Keratinocyte (primary cell): ENCODE measurements around the gene ITFG1. TPM values are rescaled to one million over a fixed set of nuclear protein-coding genes. Genes with fewer than 3 reads are reported as not detected.

Source experiments
- DNase-seq: peaks from one replicate; pipeline ENCODE4 v3.0.0-alpha.2; 2011; ENCODE audit warnings: low read depth, missing footprints, low spot score
- FAIRE-seq: peaks from 2 replicates; lab custom pipeline; 2011; peaks lifted over from hg19 to GRCh38; lab: Jason Lieb, UNC
- H2AFZ ChIP-seq: 2 replicates; pipeline ENCODE4 v1.6.0; 2012; ENCODE audit warnings: low read length, control low read depth, inconsistent platforms; ENCODE audit not compliant: control insufficient read depth
- H3K27ac ChIP-seq: 2 replicates; pipeline ENCODE4 v1.5.1; 2011; ENCODE audit warnings: low read length; ENCODE audit not compliant: control insufficient read depth, insufficient read depth
- H3K27me3 ChIP-seq: 3 replicates; pipeline ENCODE4 v1.6.0; 2011; ENCODE audit warnings: low read length; ENCODE audit not compliant: control insufficient read depth, insufficient read depth; ENCODE audit errors: extremely low read depth
- H3K36me3 ChIP-seq, 2 experiments: 2 replicates in 1 of 2; 3 replicates in 1 of 2; pipeline ENCODE4 v1.5.1; 2011; ENCODE audit warnings: low read length in 2 of 2, mild to moderate bottlenecking in 1 of 2; ENCODE audit not compliant: control insufficient read depth in 2 of 2, insufficient read depth in 2 of 2; ENCODE audit errors: extremely low read depth in 1 of 2
- H3K4me1 ChIP-seq: 3 replicates; pipeline ENCODE4 v1.5.1; 2011; ENCODE audit warnings: low read length; ENCODE audit not compliant: control insufficient read depth, insufficient read depth; ENCODE audit errors: extremely low read depth
- H3K4me2 ChIP-seq: 3 replicates; pipeline ENCODE4 v1.6.0; 2011; ENCODE audit warnings: low read depth, low read length; ENCODE audit not compliant: control insufficient read depth, insufficient read depth; ENCODE audit errors: extremely low read depth
- H3K4me3 ChIP-seq, 3 experiments: fragments of 200-600 bp in 1 of 3; sonication (generic) in 1 of 3; 2 replicates in 2 of 3; 3 replicates in 1 of 3; pipeline ENCODE4 v1.5.1; 2011 to 2016; ENCODE audit warnings: low read length in 3 of 3, mild to moderate bottlenecking in 3 of 3, control low read depth in 2 of 3, inconsistent platforms in 1 of 3, low read depth in 1 of 3, mixed read lengths in 1 of 3, mixed run types in 1 of 3, moderate library complexity in 1 of 3; ENCODE audit not compliant: control insufficient read depth in 2 of 3, insufficient read depth in 2 of 3; ENCODE audit errors: extremely low read depth in 1 of 3
- H3K79me2 ChIP-seq: 2 replicates; pipeline ENCODE4 v1.6.0; 2012; ENCODE audit warnings: low read length; ENCODE audit not compliant: control insufficient read depth, insufficient read depth
- H3K9ac ChIP-seq: 3 replicates; pipeline ENCODE4 v1.6.0; 2011; ENCODE audit warnings: low read length; ENCODE audit not compliant: control insufficient read depth, insufficient read depth; ENCODE audit errors: extremely low read depth
- H3K9me1 ChIP-seq: 3 replicates; pipeline ENCODE4 v1.6.0; 2011; ENCODE audit warnings: low read length; ENCODE audit not compliant: control insufficient read depth, insufficient read depth; ENCODE audit errors: extremely low read depth
- H3K9me3 ChIP-seq: 2 replicates; pipeline ENCODE4 v1.5.1; 2012; ENCODE audit warnings: low read depth, low read length; ENCODE audit not compliant: control insufficient read depth
- H4K20me1 ChIP-seq: 3 replicates; pipeline ENCODE4 v1.6.0; 2011; ENCODE audit warnings: low read length; ENCODE audit not compliant: control insufficient read depth, insufficient read depth; ENCODE audit errors: extremely low read depth
- EZH2 ChIP-seq: IDR thresholded peaks from one replicate; pipeline ENCODE4 v1.6.1; 2012; ENCODE audit warnings: inconsistent platforms, mild to moderate bottlenecking, low read length, moderate library complexity
- dilution Hi-C: fragments of 300-500 bp; cut with MboI; formaldehyde crosslinking; loops from one replicate; pipeline ENCODE4 v1.7.0; 2020; ENCODE audit warnings: low sequenced_read_pairs; ENCODE audit not compliant: extremely low pct_ligation_motif_present
- polyA plus RNA-seq, 5 experiments: library from polyadenylated mRNA; depleted of rRNA in 3 of 5; stranded (reverse) in 3 of 5; stranded (forward) in 1 of 5; unstranded in 1 of 5; fragments of >200 nt; gene quantifications; 1 replicate in 1 of 5; 2 replicates in 3 of 5; 3 replicates in 1 of 5; pipeline versions ENCODE4 v1.2.1 to v1.2.3, GENCODE V29; 2011 to 2012; ENCODE audit warnings: missing spikeins in 2 of 5, low read depth in 1 of 5, low replicate concordance in 1 of 5
- TF ChIP-seq, protein P1 (sequence below), 3 experiments: IDR thresholded peaks in 1 of 3; conservative IDR thresholded peaks in 1 of 3; optimal IDR thresholded peaks in 1 of 3; 2 replicates in 2 of 3; 3 replicates in 1 of 3; pipeline versions ENCODE3 to v1.5.1; 2011; ENCODE audit warnings: low read length in 3 of 3, mild to moderate bottlenecking in 3 of 3, moderate library complexity in 2 of 3, control low read depth in 1 of 3, inconsistent platforms in 1 of 3; ENCODE audit not compliant: insufficient read depth in 2 of 3; ENCODE audit errors: extremely low read depth in 1 of 3

Gene ITFG1
- polyA plus RNA-seq, 1 donor (not counting 4 experiments of a cell fraction or from before 2014, with no cell fraction given): 83.8 TPM

DNA sequence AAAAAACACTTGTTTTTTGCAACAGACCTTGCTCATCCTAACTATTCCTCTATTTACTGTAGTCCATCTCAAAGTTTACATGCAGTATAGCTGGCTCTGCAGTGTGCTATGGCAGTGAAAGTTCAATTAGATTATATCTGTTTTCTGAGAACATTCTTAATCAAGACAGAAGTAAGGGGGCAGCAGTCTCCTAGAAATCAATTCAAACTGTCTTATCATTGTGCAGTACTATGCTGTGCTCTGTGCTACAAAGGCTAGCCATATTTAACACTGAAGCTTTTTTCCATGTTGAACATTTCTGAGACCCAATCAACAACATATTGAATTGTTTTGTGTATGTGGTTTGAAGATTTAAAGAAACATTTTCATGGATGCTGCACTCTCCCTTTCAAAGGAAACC lies 328.6 kb downstream of the ITFG1 start:
- Histone ChIP-seq H3K9ac (no peak overlapping the region), H3K4me2 (no peak overlapping the region), H3K27me3 (no peaks in the 10 kb centered on the region), H3K36me3 (peaks cover 1 to 7% of the 10 kb centered on the region in 2 experiments), H3K9me1 (no peaks in the 10 kb centered on the region), H4K20me1 (no peaks in the 10 kb centered on the region), H3K27ac (no peak overlapping the region), H3K4me3 (no peak overlapping the region), H2AFZ (no peak overlapping the region), H3K9me3 (no peaks in the 10 kb centered on the region), H3K4me1 (peaks cover 20% of the 10 kb centered on the region), H3K79me2 (peaks cover 61% of the 10 kb centered on the region)
- dilution Hi-C loops: no loop called here
- no peak for FAIRE-seq
- TF ChIP-seq EZH2: no peak
- TF ChIP-seq, protein P1, sequence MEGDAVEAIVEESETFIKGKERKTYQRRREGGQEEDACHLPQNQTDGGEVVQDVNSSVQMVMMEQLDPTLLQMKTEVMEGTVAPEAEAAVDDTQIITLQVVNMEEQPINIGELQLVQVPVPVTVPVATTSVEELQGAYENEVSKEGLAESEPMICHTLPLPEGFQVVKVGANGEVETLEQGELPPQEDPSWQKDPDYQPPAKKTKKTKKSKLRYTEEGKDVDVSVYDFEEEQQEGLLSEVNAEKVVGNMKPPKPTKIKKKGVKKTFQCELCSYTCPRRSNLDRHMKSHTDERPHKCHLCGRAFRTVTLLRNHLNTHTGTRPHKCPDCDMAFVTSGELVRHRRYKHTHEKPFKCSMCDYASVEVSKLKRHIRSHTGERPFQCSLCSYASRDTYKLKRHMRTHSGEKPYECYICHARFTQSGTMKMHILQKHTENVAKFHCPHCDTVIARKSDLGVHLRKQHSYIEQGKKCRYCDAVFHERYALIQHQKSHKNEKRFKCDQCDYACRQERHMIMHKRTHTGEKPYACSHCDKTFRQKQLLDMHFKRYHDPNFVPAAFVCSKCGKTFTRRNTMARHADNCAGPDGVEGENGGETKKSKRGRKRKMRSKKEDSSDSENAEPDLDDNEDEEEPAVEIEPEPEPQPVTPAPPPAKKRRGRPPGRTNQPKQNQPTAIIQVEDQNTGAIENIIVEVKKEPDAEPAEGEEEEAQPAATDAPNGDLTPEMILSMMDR (optimal IDR thresholded peaks at IDR 0.05 in 1 of 3, IDR thresholded peaks at IDR 0.05 in 1 of 3, conservative IDR thresholded peaks at IDR 0.05 in 1 of 3; ENCODE audit: extremely low read depth in 1 of 3, insufficient read depth in 2 of 3, low read length in 3 of 3): no peak
- no peak for DNase-seq

DNA sequence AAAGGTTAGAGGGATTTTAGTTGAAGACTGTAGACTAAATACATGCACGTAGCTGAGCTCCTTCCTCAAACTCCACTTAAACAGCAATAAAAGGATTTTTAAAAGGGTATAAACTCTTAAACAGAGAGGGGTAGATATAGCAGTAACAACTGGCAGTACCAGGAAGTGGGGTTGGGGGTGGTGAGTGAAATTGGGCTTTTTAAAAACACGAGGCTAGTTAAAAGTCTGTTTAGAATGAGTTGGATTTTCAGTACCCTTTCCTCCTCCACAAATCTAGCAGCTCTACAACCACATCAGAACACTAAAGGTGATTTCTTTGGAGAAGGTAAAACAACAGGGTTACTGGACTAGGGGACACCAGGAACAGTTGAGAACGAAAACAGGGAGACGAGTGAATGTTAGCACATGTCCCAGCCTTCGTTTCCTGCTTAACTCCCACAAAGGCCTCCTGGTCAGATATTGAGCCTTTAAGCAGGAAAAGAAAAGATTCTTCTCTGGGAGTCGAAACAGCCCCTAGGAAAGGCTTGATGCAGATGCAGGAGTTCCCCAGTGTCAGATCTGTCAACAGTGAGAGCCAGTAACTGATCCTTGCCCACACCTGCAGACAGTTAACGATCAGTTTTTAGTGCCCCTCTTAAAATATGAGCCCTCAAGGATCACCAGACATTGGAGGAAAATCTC lies 331.0 kb downstream of the ITFG1 start:
- H3K4me1 ChIP-seq: no peaks in the 10 kb centered on the region
- no peaks in the 10 kb centered on the region for H4K20me1 ChIP-seq
- DNase-seq: no peak
- H3K4me3 ChIP-seq: no peak overlapping the region
- no peak overlapping the region for H3K9ac ChIP-seq
- H3K36me3 ChIP-seq: peaks cover 3 to 9% of the 10 kb centered on the region in 2 experiments
- dilution Hi-C loops: no loop called here
- H3K9me1 ChIP-seq: no peaks in the 10 kb centered on the region
- H2AFZ ChIP-seq: no peak overlapping the region
- no peaks in the 10 kb centered on the region for H3K9me3 ChIP-seq
- peaks cover 50% of the 10 kb centered on the region for H3K79me2 ChIP-seq
- no peak overlapping the region for H3K4me2 ChIP-seq
- no peak for TF ChIP-seq EZH2
- TF ChIP-seq, protein P1 (optimal IDR thresholded peaks at IDR 0.05 in 1 of 3, IDR thresholded peaks at IDR 0.05 in 1 of 3, conservative IDR thresholded peaks at IDR 0.05 in 1 of 3; ENCODE audit: extremely low read depth in 1 of 3, insufficient read depth in 2 of 3, low read length in 3 of 3): no peak
- peak; percentile 5 for FAIRE-seq
- no peaks in the 10 kb centered on the region for H3K27me3 ChIP-seq
- no peak overlapping the region for H3K27ac ChIP-seq
